ENCODE measurements around the gene JUNB. TPM values are rescaled to one million over a fixed set of nuclear protein-coding genes. Genes with fewer than 3 reads are reported as not detected.
A peak's percentile ranks its signal among the peaks of the same experiment; 100 is the strongest.

The JUNB gene
- total and polyA plus RNA-seq, 10 of the 15 experiments (the other 5 are each of a cell fraction or from before 2014, with no cell fraction given), result 0.55 to 144 (median 68.3) TPM

DNA sequence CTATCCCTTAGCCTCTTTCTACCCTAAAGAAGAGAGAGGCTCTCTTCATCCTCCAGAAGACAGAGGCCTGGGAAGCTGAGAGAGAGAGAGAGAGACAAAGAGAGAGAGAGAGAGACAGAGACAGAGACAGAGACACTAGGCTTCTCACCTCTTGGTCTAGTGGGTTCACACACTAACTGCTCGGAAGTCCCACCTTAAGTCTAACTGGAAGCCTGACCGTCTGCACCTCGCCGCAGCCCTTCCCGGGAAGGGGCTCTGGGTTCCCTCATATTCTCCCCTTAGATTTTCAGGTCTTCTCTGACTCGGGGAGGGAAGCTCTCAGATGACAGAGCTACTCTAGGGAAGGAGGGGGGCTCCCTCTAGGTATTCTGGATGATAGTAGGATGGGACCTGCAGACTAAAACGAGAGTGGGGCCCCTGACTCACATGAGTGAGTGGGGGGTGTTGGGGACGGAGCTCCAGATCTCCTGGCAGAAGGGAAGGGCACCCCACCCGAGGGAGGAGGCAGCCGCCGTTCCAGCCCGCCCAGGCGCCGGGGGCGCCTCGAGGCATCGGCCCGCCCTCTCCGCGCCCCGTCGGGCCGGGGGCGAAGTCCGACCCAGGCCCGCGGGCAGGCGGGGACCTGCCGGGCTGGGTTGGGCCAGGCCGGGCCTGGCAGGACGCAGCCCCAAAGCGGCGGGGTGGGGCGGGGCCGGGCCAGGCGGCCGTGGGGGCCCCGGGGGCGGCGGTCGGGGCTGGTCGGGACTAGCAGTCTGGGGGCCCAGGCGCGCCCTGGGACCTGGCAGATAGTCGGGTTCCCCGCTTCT, 2.0 kb upstream of the JUNB start (continued):
- TF ChIP-seq MEF2B (IDR thresholded peaks at IDR 0.05; ENCODE audit: partially characterized antibody, poor library complexity, severe bottlenecking) (no peak), PAX8 (IDR thresholded peaks at IDR 0.05) (no peak), ZNF622 (IDR thresholded peaks at IDR 0.05) (no peak), TCF7 (IDR thresholded peaks at IDR 0.05; ENCODE audit: borderline replicate concordance) (no peak), HDAC2 (IDR thresholded peaks at IDR 0.05) (no peak), ATF7 (IDR thresholded peaks at IDR 0.05; ENCODE audit: low read depth) (no peak; the same call in 1 of the 2 replicates), STAT3 (IDR thresholded peaks at IDR 0.05; ENCODE audit: low read depth, low read length) (no peak), RFX5 (IDR thresholded peaks at IDR 0.05; ENCODE audit: low read depth, low read length) (no peak), GABPA (IDR thresholded peaks at IDR 0.05; ENCODE audit: low read depth) (no peak), NFIC (IDR thresholded peaks at IDR 0.05; ENCODE audit: low read depth, low read length) (no peak), BACH1 (IDR thresholded peaks at IDR 0.05; ENCODE audit: borderline replicate concordance) (no peak; the same call in 1 of the 2 replicates), ZNF217 (IDR thresholded peaks at IDR 0.05) (peak; percentile 71; the same call in 1 of the 2 replicates), SIX5 (IDR thresholded peaks at IDR 0.05; ENCODE audit: low read depth, low read length, severe bottlenecking) (no peak), NBN (IDR thresholded peaks at IDR 0.05) (peak; percentile 90; the same call in 1 of the 2 replicates)
- TF ChIP-seq, protein P1, sequence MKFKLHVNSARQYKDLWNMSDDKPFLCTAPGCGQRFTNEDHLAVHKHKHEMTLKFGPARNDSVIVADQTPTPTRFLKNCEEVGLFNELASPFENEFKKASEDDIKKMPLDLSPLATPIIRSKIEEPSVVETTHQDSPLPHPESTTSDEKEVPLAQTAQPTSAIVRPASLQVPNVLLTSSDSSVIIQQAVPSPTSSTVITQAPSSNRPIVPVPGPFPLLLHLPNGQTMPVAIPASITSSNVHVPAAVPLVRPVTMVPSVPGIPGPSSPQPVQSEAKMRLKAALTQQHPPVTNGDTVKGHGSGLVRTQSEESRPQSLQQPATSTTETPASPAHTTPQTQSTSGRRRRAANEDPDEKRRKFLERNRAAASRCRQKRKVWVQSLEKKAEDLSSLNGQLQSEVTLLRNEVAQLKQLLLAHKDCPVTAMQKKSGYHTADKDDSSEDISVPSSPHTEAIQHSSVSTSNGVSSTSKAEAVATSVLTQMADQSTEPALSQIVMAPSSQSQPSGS (IDR thresholded peaks at IDR 0.05; ENCODE audit: low read length), result no peak
- TF ChIP-seq, protein P2, sequence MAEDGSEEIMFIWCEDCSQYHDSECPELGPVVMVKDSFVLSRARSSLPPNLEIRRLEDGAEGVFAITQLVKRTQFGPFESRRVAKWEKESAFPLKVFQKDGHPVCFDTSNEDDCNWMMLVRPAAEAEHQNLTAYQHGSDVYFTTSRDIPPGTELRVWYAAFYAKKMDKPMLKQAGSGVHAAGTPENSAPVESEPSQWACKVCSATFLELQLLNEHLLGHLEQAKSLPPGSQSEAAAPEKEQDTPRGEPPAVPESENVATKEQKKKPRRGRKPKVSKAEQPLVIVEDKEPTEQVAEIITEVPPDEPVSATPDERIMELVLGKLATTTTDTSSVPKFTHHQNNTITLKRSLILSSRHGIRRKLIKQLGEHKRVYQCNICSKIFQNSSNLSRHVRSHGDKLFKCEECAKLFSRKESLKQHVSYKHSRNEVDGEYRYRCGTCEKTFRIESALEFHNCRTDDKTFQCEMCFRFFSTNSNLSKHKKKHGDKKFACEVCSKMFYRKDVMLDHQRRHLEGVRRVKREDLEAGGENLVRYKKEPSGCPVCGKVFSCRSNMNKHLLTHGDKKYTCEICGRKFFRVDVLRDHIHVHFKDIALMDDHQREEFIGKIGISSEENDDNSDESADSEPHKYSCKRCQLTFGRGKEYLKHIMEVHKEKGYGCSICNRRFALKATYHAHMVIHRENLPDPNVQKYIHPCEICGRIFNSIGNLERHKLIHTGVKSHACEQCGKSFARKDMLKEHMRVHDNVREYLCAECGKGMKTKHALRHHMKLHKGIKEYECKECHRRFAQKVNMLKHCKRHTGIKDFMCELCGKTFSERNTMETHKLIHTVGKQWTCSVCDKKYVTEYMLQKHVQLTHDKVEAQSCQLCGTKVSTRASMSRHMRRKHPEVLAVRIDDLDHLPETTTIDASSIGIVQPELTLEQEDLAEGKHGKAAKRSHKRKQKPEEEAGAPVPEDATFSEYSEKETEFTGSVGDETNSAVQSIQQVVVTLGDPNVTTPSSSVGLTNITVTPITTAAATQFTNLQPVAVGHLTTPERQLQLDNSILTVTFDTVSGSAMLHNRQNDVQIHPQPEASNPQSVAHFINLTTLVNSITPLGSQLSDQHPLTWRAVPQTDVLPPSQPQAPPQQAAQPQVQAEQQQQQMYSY (CRISPR knock-in tag; IDR thresholded peaks at IDR 0.05), result no peak
- TF ChIP-seq, protein P3, sequence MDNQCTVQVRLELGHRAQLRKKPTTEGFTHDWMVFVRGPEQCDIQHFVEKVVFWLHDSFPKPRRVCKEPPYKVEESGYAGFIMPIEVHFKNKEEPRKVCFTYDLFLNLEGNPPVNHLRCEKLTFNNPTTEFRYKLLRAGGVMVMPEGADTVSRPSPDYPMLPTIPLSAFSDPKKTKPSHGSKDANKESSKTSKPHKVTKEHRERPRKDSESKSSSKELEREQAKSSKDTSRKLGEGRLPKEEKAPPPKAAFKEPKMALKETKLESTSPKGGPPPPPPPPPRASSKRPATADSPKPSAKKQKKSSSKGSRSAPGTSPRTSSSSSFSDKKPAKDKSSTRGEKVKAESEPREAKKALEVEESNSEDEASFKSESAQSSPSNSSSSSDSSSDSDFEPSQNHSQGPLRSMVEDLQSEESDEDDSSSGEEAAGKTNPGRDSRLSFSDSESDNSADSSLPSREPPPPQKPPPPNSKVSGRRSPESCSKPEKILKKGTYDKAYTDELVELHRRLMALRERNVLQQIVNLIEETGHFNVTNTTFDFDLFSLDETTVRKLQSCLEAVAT (IDR thresholded peaks at IDR 0.05), result peak; percentile 96
- TF ChIP-seq, protein P4, sequence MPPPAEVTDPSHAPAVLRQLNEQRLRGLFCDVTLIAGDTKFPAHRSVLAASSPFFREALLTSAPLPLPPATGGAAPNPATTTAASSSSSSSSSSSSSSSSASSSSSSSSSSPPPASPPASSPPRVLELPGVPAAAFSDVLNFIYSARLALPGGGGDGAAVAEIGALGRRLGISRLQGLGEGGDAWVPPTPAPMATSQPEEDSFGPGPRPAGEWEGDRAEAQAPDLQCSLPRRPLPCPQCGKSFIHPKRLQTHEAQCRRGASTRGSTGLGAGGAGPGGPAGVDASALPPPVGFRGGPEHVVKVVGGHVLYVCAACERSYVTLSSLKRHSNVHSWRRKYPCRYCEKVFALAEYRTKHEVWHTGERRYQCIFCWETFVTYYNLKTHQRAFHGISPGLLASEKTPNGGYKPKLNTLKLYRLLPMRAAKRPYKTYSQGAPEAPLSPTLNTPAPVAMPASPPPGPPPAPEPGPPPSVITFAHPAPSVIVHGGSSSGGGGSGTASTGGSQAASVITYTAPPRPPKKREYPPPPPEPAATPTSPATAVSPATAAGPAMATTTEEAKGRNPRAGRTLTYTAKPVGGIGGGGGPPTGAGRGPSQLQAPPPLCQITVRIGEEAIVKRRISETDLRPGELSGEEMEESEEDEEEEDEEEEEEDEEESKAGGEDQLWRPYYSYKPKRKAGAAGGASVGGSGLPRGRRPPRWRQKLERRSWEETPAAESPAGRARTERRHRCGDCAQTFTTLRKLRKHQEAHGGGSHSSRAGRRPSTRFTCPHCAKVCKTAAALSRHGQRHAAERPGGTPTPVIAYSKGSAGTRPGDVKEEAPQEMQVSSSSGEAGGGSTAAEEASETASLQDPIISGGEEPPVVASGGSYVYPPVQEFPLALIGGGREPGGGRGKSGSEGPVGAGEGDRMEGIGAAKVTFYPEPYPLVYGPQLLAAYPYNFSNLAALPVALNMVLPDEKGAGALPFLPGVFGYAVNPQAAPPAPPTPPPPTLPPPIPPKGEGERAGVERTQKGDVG (CRISPR knock-in tag; IDR thresholded peaks at IDR 0.05), result 0 out of 2 replicates have a peak, but pooled peaks have one; percentile 9
- TF ChIP-seq, protein P5, sequence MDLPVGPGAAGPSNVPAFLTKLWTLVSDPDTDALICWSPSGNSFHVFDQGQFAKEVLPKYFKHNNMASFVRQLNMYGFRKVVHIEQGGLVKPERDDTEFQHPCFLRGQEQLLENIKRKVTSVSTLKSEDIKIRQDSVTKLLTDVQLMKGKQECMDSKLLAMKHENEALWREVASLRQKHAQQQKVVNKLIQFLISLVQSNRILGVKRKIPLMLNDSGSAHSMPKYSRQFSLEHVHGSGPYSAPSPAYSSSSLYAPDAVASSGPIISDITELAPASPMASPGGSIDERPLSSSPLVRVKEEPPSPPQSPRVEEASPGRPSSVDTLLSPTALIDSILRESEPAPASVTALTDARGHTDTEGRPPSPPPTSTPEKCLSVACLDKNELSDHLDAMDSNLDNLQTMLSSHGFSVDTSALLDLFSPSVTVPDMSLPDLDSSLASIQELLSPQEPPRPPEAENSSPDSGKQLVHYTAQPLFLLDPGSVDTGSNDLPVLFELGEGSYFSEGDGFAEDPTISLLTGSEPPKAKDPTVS (IDR thresholded peaks at IDR 0.05; ENCODE audit: low read depth, low read length), result no peak

All from GM12878 (cell line).